Mesendoderm (in vitro differentiated cells): ENCODE data around the gene KBTBD8.
A peak's percentile ranks its signal among the peaks of the same experiment; 100 is the strongest.

ENCODE experiments used
- DNase-seq: peaks from one replicate; pipeline ENCODE4 v3.0.0; 2013
- H2AK5ac ChIP-seq: 2 replicates; pipeline ENCODE4 v1.6.1; 2013; ENCODE audit warnings: low read length, inconsistent platforms
- H2BK120ac ChIP-seq: 2 replicates; pipeline ENCODE4 v1.6.1; 2013; ENCODE audit warnings: low read depth, mild to moderate bottlenecking, low read length, moderate library complexity, mixed read lengths
- H2BK15ac ChIP-seq: replicated peaks from 2 replicates; pipeline ENCODE4 v1.6.1; 2013; ENCODE audit warnings: low read depth, mild to moderate bottlenecking, moderate library complexity
- H2BK5ac ChIP-seq: 2 replicates; pipeline ENCODE4 v1.6.1; 2013; ENCODE audit warnings: low read length, inconsistent platforms
- H3K18ac ChIP-seq: 2 replicates; pipeline ENCODE4 v1.6.1; 2013; ENCODE audit warnings: mild to moderate bottlenecking, low read length, mixed read lengths
- H3K23ac ChIP-seq: one replicate; pipeline ENCODE4 v1.6.1; 2013; ENCODE audit warnings: low read length
- H3K27ac ChIP-seq: 2 replicates; pipeline ENCODE4 v1.5.1; 2013; ENCODE audit warnings: low read depth, mild to moderate bottlenecking, inconsistent platforms, low read length, moderate library complexity
- H3K27me3 ChIP-seq: 2 replicates; pipeline ENCODE4 v1.6.1; 2013; ENCODE audit warnings: low read length, control low read depth, mild to moderate bottlenecking, inconsistent platforms; ENCODE audit not compliant: insufficient read depth, poor library complexity
- H3K36me3 ChIP-seq: 2 replicates; pipeline ENCODE4 v1.6.1; 2013; ENCODE audit warnings: low read length, inconsistent platforms; ENCODE audit not compliant: control insufficient read depth, insufficient read depth
- H3K4ac ChIP-seq: one replicate; pipeline ENCODE4 v1.6.1; 2013; ENCODE audit warnings: low read depth, mild to moderate bottlenecking, low read length, moderate library complexity
- H3K4me1 ChIP-seq: 2 replicates; pipeline ENCODE4 v1.6.1; 2013; ENCODE audit warnings: low read depth, low read length, inconsistent platforms; ENCODE audit not compliant: control insufficient read depth
- H3K4me2 ChIP-seq: 2 replicates; pipeline ENCODE4 v1.6.1; 2013; ENCODE audit warnings: low read length
- H3K4me3 ChIP-seq: 2 replicates; pipeline ENCODE4 v1.5.1; 2013; ENCODE audit warnings: mild to moderate bottlenecking, low read length
- H3K56ac ChIP-seq: one replicate; pipeline ENCODE4 v1.6.1; 2013; ENCODE audit warnings: low read length
- H3K79me1 ChIP-seq: 2 replicates; pipeline ENCODE4 v1.6.1; 2013; ENCODE audit warnings: low read length, inconsistent platforms
- H3K79me2 ChIP-seq: 2 replicates; pipeline ENCODE4 v1.6.1; 2013; ENCODE audit warnings: mild to moderate bottlenecking, low read length; ENCODE audit not compliant: control insufficient read depth, insufficient read depth
- H3K9ac ChIP-seq: 2 replicates; pipeline ENCODE4 v1.6.1; 2013; ENCODE audit warnings: low read length, inconsistent platforms
- H4K5ac ChIP-seq: one replicate; pipeline ENCODE4 v1.6.1; 2013; ENCODE audit warnings: low read length
- H4K8ac ChIP-seq: one replicate; pipeline ENCODE4 v1.6.1; 2013; ENCODE audit warnings: low read depth, mild to moderate bottlenecking, control low read depth, low read length, moderate library complexity
- WGBS: extraction: QIAGEN DNeasy Blood & Tissue Kit; methylation state at CpG from one replicate; pipeline ENCODE4 v1.1.7; 2013; ENCODE audit warnings: low lambda C conversion rate, missing lambda C conversion rate; ENCODE audit not compliant: insufficient coverage; ENCODE audit errors: extremely low coverage; 5-methylcytosine and 5-hydroxymethylcytosine counted together

Gene KBTBD8

GRCh38 chr3:66989860-66990696, 8.0 kb upstream of the KBTBD8 start:
- H3K4ac ChIP-seq = no peak overlapping the region
- H3K27me3 ChIP-seq = no peaks in the 10 kb centered on the region
- H3K4me1 ChIP-seq = peaks cover 4% of the 10 kb centered on the region
- no peak overlapping the region for H2AK5ac ChIP-seq
- H4K8ac ChIP-seq = no peak overlapping the region
- H2BK5ac ChIP-seq = peak overlapping the region; percentile 8
- no peak overlapping the region for H3K9ac ChIP-seq
- no peaks in the 10 kb centered on the region for H3K79me2 ChIP-seq
- peak overlapping the region; percentile 39 for H3K27ac ChIP-seq
- no CpG with 5 or more reads among the region's 7 CpGs for WGBS
- H3K79me1 ChIP-seq = no peaks in the 10 kb centered on the region
- H4K5ac ChIP-seq = no peak overlapping the region
- H3K4me3 ChIP-seq = no peak overlapping the region
- H3K18ac ChIP-seq = peak overlapping the region; percentile 92
- H2BK15ac ChIP-seq = peak overlapping the region; percentile 96
- H3K56ac ChIP-seq = peak overlapping the region; percentile 27
- H2BK120ac ChIP-seq = peak overlapping the region; percentile 38
- H3K4me2 ChIP-seq = no peak overlapping the region
- H3K36me3 ChIP-seq = no peaks in the 10 kb centered on the region
- peak; percentile 68 for DNase-seq
- H3K23ac ChIP-seq = no peak overlapping the region

GRCh38 chr3:66991459-66991858, 6.6 kb upstream of the KBTBD8 start:
- peak overlapping the region; percentile 57 for H2BK15ac ChIP-seq
- H3K36me3 ChIP-seq = no peaks in the 10 kb centered on the region
- H3K79me1 ChIP-seq = no peaks in the 10 kb centered on the region
- peaks cover 4% of the 10 kb centered on the region for H3K4me1 ChIP-seq
- H4K5ac ChIP-seq = no peak overlapping the region
- no peak overlapping the region for H3K9ac ChIP-seq
- no peak overlapping the region for H3K4me3 ChIP-seq
- no peak overlapping the region for H3K27ac ChIP-seq
- no CpG with 5 or more reads among the region's 1 CpG for WGBS
- H3K18ac ChIP-seq = no peak overlapping the region
- no peak overlapping the region for H2AK5ac ChIP-seq
- no peaks in the 10 kb centered on the region for H3K27me3 ChIP-seq
- H2BK5ac ChIP-seq = no peak overlapping the region
- no peak overlapping the region for H3K23ac ChIP-seq
- no peak overlapping the region for H4K8ac ChIP-seq
- no peaks in the 10 kb centered on the region for H3K79me2 ChIP-seq
- H2BK120ac ChIP-seq = no peak overlapping the region
- H3K4ac ChIP-seq = no peak overlapping the region
- H3K4me2 ChIP-seq = no peak overlapping the region
- DNase-seq = no peak
- H3K56ac ChIP-seq = no peak overlapping the region

GRCh38 chr3:66993082-66993481, 5.0 kb upstream of the KBTBD8 start:
- Histone ChIP-seq H3K79me2 (no peaks in the 10 kb centered on the region), H3K36me3 (no peaks in the 10 kb centered on the region), H3K27ac (no peak overlapping the region), H4K5ac (no peak overlapping the region), H3K4me2 (no peak overlapping the region), H3K27me3 (no peaks in the 10 kb centered on the region), H3K18ac (no peak overlapping the region), H3K4me3 (no peak overlapping the region), H2AK5ac (no peak overlapping the region), H3K23ac (no peak overlapping the region), H3K56ac (no peak overlapping the region), H2BK15ac (no peak overlapping the region), H3K79me1 (no peaks in the 10 kb centered on the region), H4K8ac (no peak overlapping the region), H2BK5ac (no peak overlapping the region), H3K4ac (no peak overlapping the region), H3K4me1 (peaks cover 4% of the 10 kb centered on the region), H2BK120ac (no peak overlapping the region), H3K9ac (no peak overlapping the region)
- DNase-seq = no peak
- no CpG with 5 or more reads among the region's 3 CpGs for WGBS

- no CpG with 5 or more reads among the region's 1 CpG for WGBS
These were observed 3.5 kb upstream of the KBTBD8 start for GRCh38 chr3:66994588-66994987.

GRCh38 chr3:66996696-66997095, 1.4 kb upstream of the KBTBD8 start:
- Histone ChIP-seq H3K79me2 (peaks cover 8% of the 10 kb centered on the region), H3K23ac (no peak overlapping the region), H3K4me2 (no peak overlapping the region), H3K9ac (no peak overlapping the region), H2BK5ac (no peak overlapping the region), H3K27me3 (no peaks in the 10 kb centered on the region), H3K4me1 (no peaks in the 10 kb centered on the region), H3K56ac (no peak overlapping the region), H4K5ac (no peak overlapping the region), H2BK120ac (no peak overlapping the region), H3K18ac (no peak overlapping the region), H3K36me3 (no peaks in the 10 kb centered on the region), H3K4me3 (no peak overlapping the region), H2BK15ac (no peak overlapping the region), H3K79me1 (peaks cover 1% of the 10 kb centered on the region), H3K4ac (no peak overlapping the region), H3K27ac (no peak overlapping the region), H4K8ac (no peak overlapping the region), H2AK5ac (no peak overlapping the region)
- no CpG with 5 or more reads among the region's 4 CpGs for WGBS
- DNase-seq = no peak

More at GRCh38 chr3:66994588-66994987, 3.5 kb upstream of the KBTBD8 start:
- no peaks in the 10 kb centered on the region for H3K36me3 ChIP-seq
- no peak overlapping the region for H3K4me3 ChIP-seq
- DNase-seq = no peak
- H3K79me1 ChIP-seq = no peaks in the 10 kb centered on the region
- no peak overlapping the region for H2AK5ac ChIP-seq
- H2BK5ac ChIP-seq = no peak overlapping the region
- no peak overlapping the region for H3K9ac ChIP-seq
- peaks cover 2% of the 10 kb centered on the region for H3K4me1 ChIP-seq
- no peak overlapping the region for H2BK15ac ChIP-seq
- H3K56ac ChIP-seq = no peak overlapping the region
- peaks cover 6% of the 10 kb centered on the region for H3K79me2 ChIP-seq
- H4K8ac ChIP-seq = no peak overlapping the region
- no peak overlapping the region for H3K23ac ChIP-seq
- H3K18ac ChIP-seq = no peak overlapping the region
- no peak overlapping the region for H4K5ac ChIP-seq
- no peak overlapping the region for H2BK120ac ChIP-seq
- no peaks in the 10 kb centered on the region for H3K27me3 ChIP-seq
- no peak overlapping the region for H3K4ac ChIP-seq
- H3K27ac ChIP-seq = no peak overlapping the region
- no peak overlapping the region for H3K4me2 ChIP-seq
